GM21786 (cell line): ENCODE measurements around the gene PPA2.
"Not testable (repeated sequence)": the region's sequence is repeated elsewhere in the genome, so short reads cannot be mapped to it uniquely, and the experiment has no call there.

Experiments
- ATAC-seq: cut with Tn5 transposase; IDR thresholded peaks from one replicate; pipeline ENCODE4 v1.9.1; 2021; ENCODE audit not compliant: unreplicated experiment

The PPA2 gene

DNA sequence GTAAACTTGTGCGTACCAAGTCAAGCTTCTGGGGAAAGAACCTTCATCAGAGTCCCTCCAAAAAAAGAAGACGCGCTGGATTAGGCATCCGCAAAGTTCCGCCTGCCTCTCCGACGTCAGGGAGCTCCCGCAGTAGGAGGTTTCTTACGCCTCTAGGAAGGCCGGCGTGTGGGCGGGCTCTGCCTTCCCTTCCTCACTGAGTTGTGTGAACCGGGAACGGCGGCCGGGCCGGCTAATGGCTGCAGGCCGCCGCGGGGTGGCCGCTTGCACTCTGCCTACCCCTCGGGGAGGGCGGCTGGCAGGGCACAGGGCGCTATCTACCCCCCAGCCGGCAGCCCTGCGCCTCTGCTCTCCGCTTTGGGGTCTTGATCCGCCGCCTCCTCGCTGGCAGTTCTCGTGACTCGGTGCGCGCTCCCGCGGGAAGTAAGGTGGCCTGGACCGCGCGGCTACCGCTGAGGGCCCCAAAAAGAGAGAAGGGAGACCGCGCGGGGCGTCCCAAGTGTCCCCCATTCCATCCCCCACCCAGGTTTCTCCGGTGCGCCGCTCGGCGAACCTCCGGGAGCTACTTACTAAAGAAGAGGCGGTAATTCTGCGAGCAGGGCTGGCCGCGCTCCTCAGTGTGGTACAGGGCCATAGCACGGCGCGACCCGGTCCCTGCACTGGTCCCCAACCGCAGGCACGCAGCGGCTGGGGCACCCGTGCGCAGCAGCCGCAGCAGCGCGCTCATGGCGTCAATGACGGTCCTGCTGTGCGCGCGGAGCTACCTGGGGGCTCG lies at the start of gene PPA2:
Gene PPA2 (minus strand): TSS at position 739 of the 775 bp plus-strand sequence. CDS start 12 bp downstream, at position 727.
- ATAC-seq, result peak; percentile 84

DNA sequence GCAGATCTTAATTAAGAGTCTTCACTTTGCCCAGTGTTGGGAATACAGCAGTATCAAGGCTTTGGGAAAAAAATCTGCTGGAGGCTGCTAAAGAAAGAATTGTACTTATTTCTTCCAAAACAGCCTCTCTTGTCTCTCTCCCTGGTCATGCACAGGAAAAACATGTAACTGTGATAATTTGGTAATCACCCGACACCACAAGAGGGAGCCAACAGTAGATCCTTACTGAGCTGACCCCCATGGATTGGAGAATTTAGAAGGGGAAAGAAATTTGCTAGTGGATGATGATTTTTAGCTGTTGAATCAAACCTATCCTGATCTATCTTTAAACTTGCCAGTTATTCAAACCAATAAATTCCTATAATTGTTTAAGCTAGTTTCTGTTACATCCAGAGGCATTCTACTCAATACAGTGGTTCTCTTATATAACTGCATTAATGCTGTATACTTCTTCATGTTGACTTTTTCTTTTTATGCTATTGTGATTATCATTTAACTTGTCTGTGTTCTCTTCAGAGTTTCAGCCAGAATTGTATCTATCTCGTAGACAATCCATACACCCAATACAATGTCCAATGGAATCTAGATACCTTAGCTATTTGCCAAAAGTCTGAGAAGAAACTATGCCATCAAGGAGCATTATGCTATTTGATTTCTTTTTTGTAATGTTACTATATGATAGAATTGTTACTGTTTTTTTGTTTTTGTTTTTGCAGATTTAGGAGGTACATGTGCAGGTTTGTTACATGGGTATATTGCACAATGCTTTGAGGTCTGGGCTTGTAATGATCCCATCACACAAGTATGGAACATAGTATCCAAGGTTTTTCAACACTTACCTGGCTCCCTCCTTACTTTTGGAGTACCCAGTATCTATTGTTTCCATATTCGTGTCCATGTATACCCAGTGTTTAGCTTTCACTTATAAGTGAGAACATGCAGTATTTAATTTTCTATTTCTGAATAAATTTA lies 47.2 kb upstream of the PPA2 start:
- ATAC-seq, result no peak

DNA sequence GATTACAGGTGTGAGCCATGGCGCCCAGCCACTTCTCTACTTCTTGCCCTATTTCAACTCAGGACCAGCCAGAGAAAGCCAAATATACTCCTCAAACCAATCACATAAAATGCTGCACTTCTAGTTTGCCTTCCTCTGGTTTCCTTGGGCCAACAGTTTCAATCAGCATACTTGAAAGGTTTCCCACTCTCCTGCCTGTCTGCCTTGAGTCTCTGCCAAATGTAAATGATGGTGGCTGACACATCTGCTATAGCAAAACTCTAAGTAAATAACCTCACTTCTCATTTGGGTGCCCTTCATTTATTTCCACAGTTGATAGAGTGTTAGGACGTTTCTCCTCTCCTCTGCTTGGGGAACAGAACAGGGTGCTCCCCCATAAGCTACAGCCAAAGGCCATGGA lies 36.4 kb upstream of the PPA2 start:
- ATAC-seq, result no peak

DNA sequence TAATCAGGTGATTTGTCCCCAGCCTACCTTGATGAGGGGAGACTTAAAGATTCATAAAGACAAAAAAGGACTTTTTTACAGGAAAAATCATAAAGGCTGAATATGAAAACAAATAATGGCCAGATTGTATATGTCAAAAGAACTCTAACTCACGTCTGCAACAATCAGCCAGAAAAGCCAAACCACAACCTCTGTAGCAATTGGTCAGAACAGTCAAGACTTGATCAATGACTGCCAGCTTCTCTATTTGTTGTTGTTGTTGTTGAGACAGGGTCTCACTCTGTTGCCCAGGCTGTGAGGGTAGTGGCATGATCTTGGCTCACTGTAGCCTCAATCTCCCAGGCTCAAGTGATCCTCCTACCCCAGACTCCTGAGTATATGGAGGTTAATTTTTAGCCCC lies 35.9 kb upstream of the PPA2 start:
- no peak for ATAC-seq

DNA sequence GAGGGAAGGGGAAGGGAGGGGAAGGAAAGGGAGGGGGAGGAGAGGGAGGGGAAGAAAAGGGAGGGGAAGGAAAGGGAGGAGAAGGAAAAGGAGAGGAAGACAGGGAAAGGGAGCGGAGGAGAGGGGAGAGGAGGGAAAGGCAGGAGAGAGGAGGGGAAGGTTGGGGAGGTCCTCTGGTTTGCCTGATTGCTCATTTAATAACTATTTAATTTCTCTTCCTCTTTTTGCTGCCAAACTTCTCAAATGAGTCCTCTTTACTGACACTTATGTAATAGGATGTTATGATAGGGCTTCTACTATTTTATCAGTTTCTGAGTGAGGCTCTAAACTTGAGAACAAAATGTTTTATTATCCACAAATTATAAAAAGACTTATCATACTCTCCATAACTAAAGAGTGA lies 35.4 kb upstream of the PPA2 start:
- peak; percentile 98 for ATAC-seq

DNA sequence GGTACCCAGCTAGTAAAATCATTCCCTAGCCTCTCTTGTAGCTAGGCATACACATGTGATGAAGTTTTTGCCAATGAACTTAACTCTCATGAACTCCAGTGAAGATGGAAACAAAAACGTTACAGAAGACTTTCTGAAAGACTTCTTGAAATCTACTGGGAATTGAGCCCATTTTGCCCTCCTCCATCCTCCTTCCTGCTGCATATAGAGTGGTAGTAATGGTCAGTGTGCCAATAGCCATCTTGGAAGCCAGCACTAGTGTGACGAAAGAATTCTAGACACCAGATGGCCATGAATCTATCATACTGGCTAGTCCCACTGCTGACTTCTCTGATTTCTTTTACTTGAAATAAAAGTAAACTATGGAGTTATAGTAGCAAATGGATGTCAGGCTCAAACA lies 30.9 kb upstream of the PPA2 start:
- no peak for ATAC-seq

DNA sequence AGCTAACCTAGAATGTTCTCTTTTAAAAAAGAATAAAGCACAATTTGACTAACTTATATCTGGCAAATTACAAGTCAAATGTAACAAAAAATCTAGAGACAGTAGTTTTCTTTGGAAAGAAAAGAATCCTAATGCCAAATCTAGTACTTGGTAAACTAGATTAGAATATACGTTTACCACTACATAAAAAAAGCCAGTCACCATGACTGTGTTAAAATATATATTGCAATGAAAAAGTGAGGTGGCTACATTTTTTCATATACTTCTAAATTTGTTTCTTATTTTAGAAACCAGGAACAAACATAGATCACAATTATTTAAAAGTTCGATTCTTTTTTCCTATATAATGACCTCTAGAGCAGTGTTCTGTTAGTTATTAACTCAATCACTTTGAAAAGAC lies 29.6 kb upstream of the PPA2 start:
- ATAC-seq, result no peak

DNA sequence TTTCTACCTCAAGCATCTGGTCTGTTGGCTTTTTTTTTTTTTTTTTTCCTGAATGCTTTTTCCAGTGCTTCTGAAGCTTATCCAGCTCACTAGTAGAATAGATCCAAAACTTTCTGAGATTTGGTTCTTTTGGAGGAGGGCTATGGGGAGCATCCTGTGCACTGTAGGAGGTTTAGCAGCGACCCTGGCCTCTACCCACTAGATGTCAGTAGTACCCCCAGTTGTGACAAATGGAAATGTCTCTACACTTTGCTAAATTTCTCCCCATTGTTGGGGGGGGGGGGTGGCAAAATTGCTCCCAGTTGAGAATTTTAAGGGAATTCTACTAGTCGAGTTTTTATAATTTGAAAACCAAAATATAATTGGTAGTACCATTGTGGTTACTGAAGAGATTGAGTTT lies 23.0 kb upstream of the PPA2 start:
- ATAC-seq, result no peak

DNA sequence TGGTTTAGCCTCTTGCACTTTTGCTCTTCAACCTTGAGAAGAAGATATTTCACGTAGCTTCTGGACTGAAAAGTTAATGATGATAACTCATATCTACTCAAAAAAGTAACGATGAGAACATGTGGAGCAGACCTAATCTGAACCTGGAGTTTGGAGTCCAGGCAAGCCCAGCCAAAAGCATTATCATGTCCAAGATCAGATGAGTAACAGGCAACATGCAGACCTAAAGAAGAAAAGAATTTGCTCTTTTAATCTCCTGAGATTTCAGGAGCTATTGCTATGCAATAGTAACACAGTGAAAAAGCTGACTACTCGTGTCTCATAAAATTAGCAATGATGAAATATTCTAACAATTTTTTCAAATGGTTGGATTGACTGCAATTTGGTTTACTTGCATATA lies 21.8 kb upstream of the PPA2 start:
- no peak for ATAC-seq

DNA sequence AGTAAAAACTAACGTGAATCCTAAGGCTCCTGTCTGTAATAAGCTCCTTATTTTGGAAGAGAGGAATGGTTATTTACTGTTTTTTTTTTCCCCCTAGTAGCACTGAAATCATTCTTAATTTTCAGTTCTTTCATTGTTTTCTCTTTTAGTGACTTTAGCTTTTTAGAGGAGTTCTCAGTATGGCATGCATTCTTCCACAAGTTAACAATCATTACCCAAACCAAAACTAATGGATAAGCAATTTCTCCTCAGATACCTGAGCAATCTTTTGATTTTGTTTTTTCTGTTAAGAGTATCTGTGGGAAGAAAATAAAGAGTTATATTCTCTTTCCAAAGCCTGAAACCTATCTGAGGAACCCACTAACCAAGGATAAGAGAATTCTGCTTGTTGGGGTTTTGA lies 16.7 kb upstream of the PPA2 start:
- no peak for ATAC-seq

DNA sequence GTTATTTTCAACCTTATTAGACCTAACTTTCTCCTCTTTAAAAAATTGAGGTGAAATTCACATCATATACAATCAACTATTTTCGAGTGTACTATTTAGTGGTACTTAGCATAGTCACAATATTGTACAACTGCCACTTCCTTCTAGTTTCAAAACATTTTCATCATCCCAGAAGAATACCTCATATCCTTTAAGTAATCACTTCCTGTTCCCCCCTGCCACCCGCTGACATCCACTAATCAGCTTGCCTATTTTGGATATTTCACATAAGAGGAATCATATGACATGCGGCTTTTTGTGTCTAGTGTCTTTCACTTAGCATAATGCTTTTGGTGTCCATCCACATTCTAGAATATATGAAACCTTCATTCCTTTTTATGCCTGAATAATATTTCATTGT lies 10.0 kb upstream of the PPA2 start:
- no peak for ATAC-seq

DNA sequence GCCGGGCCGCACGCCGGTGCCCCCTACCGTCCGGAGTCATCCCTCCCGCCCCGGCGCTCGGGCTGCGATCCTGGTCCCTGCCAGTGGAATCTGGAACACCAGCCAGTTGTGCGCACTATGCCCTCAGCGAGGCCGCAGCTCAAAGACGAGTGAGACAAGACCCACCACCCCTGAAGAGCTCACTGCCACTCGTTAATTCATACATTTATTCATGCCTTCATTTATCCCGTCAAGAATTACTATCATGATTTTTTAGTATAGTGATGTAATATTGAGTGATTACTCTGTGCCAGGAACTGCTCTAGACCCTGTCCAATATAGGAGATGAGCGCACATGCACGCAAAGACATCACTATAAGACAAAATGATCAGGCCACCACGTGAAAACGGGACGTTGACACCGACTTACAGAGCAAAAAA lies 247 bp upstream of the PPA2 start:
- ATAC-seq, result peak; percentile 1

DNA sequence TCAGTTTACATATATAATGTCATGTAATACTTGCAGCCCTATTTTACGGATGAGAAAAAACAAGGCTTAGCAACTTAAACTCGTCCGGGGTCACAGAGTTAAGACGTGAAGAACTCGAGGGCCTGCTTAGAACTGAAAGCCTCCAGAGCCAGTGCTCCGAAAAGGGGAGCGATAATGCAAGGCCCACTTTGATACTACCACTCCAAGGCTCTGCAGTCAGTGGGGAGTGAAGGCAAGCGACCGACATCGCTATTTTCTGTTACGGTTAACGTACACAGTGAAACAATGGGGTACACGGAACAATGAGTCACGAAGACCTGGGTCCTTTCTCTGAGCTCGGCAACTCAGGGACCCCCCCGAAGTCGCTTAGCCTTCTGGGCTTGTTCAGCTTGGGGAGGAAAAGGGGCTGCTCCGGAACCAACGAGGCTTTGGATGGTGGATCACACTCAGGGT lies 965 bp downstream of the PPA2 start:
- ATAC-seq, result peak; percentile 13

DNA sequence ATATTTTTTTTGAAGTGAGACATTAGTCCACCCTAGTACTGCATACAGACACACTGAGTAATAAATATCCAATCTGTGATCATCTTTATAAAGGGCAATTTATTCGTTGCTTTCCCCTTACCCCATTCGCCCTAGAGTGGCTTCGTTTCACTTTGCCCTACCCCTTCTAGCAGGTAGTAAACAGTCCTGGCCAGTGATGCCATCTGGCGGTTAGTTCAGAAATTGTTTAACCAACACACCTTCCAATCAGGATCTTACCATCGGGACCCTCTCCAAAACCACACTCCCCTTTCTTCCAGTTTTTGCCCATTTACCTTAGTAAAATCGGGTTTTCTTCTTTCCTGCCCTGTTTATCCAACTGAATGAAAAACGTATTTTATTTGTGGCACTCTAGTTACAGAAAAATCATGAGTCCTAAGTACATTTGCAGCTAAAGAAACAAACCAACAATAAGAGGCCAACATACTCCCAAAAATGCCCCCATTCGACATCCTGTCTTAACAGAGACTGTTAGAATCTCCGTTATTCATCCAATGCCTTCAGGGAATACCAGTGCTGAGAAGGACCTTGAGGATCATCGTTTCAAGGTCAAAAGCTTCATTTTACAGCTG lies 2.2 kb downstream of the PPA2 start:
- peak; percentile 35 for ATAC-seq

DNA sequence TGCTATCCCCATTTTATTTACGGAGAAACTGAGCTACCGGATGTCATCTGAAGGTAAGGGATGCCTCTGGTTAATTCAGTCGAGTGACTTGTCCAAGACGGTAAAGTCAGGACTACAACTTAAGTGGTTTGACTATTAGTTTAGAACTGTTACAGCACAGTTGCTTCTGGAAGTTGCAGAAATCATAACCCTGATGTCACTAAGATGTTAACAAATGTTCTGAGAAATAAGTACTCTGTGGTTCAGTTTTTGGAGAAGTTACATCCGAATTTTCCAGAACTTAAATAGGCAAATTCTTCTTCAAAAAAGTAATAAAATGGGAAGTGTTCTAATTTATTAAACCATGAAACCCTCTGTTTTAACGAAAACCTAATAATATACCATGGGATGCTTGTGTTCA lies 3.1 kb downstream of the PPA2 start:
- ATAC-seq, result no peak

DNA sequence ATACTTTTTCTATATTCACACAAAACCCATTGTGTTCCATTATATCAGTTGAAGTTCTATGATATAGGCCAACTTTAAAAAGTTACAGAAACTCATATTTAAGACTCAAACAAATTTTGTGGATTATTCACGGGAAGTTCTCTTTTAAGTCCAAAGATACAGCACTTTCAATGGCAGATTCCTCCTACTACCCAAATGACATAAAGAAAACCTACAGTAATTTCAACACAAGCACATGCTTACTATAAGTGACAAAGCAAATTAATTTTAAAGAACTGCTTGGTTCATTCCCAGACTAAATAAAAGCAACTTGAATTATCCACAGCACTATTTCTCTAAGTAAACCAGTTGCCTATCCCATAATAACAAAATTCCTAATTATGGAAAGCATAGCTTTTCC lies 4.1 kb downstream of the PPA2 start:
- ATAC-seq, result no peak

DNA sequence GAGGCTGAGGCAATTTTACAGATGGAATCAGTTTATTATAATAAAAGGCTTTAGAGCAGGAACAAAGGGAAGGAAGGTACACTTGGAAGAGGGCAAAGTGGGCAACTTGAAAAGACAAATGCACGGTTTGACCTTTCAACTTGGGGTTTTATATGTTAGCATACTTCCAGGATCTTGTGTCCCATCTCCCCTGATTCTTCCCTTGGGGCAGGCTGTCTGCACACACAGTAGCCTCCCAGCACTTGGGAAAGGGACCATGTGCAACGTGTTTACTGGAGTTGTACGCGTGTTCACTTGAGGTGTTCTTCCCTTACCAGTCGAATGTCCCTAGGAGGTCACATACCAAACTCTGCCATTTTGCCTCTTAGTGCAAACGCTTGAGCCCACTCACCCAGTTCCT lies 7.3 kb downstream of the PPA2 start:
- no peak for ATAC-seq

DNA sequence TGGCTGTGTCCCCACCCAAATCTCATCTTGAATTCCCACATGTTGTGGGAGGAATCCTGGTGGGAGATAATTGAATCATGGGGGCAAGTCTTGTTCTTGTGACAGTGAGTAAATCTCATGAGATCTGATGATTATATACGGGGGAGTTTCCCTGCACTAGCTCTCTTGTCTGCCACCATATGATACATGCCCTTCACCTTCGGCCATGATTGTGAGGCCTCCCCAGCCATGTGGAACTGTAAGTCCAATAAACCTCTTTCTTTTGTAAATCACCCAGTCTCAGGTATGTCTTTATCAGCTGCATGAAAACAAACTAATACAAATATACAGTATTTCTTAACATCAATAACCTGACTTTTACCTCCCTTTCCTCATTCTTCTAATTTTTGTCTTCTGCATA lies 9.3 kb downstream of the PPA2 start:
- not testable (repeated sequence) for ATAC-seq

DNA sequence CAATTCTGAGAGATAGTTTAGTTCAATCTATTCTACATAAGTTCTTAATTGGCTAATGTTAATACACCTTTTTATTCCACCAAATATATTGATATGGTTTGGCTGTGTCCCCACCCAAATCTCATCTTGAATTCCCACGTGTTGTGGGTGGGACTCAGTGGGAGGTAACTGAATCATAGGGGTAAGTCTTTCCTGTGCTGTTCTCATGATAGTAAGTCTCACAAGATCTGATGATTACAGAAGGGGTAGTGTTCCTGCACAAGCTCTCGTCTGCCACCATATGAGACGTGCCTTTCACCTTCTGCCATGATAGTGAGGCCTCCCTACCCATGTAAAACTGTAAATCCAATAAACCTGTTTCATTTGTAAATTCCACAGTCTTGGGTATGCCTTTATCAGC lies 11.3 kb downstream of the PPA2 start:
- no peak for ATAC-seq

DNA sequence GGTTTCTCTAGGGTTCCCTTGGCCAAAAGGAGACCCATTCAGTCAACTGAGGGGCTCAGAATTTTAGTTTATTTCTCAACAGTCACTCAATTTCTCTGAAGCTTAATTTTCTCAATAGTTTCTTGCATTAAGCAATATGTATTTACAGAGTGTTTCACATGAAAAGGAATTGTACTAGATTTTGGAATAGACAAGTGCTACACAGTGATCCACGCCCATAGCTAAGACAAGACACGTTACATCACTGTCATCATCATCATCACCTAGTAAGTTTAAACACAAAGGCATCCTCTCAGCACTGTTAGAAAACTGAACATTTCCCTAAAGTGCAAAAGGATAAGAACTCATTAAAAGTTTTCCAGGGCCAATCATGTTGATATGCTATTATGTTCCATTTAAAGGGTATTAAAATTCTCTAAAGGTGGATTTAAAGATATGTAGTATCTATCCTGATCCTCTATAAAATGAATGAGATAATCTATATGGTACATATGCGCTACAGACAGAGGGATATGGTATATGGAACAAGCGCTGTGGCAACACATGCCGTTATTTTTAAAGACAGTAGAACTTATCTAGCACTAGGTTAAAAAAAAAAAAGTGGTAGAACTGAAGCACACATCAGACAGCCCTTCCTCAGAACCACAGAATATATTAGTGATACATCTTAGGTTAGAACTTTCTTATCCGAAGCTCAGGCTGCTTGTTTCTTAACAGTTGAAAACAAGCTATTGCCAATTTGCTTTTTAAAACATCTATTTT lies 12.1 kb downstream of the PPA2 start:
- no peak for ATAC-seq

DNA sequence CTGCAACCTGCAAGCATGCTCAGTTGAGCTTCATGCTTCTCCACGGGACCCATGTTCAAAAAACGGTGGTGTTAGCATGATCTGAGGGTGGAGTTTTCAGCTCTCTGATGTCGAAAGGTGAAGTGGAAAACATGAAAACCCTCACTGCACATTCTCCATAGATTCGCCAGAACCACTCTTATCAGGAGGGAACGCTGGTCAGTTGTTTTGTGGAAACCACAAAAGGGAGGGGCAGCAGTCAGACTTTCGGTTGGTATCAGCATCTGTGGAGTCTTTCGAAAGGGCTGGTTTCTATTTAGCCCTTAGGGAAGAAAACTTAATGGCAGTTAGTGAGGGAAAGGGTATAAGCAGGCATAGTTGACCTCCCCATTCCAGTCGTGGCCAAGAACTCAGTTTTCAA lies 12.6 kb downstream of the PPA2 start:
- peak; percentile 80 for ATAC-seq
